HEK293T (cell line): ENCODE results near the gene RETREG2.

ENCODE experiments used
- BHLHE40 ChIP-seq: fragments of 450-650 bp; IDR thresholded peaks from 2 replicates; pipeline ENCODE4 v1.6.1; 2016; ENCODE audit warnings: mild to moderate bottlenecking, moderate library complexity, borderline replicate concordance
- FOXA1 ChIP-seq: fragments of 450-650 bp; IDR thresholded peaks from 2 replicates; pipeline ENCODE4 v1.6.1; 2016; ENCODE audit warnings: mild to moderate bottlenecking
- FOXK2 ChIP-seq: fragments of 450-650 bp; IDR thresholded peaks from 2 replicates; pipeline ENCODE4 v1.6.1; 2016; ENCODE audit warnings: mild to moderate bottlenecking
- FOXM1 ChIP-seq: fragments of 450-650 bp; IDR thresholded peaks from 2 replicates; pipeline ENCODE4 v1.6.1; 2017; ENCODE audit warnings: mild to moderate bottlenecking, borderline replicate concordance
- HDGF ChIP-seq: fragments of 450-650 bp; IDR thresholded peaks from 2 replicates; pipeline ENCODE4 v1.6.1; 2017; ENCODE audit warnings: antibody characterized with exemption, borderline replicate concordance
- LEF1 ChIP-seq: fragments of 450-650 bp; IDR thresholded peaks from 2 replicates; pipeline ENCODE4 v1.6.1; 2017; ENCODE audit warnings: mild to moderate bottlenecking, borderline replicate concordance
- SP1 ChIP-seq: fragments of 450-650 bp; IDR thresholded peaks from 2 replicates; pipeline ENCODE4 v1.6.1; 2017
- SUZ12 ChIP-seq: fragments of 450-650 bp; IDR thresholded peaks from 2 replicates; pipeline ENCODE4 v1.6.1; 2016; ENCODE audit warnings: mild to moderate bottlenecking
- ZNF384 ChIP-seq: fragments of 450-650 bp; IDR thresholded peaks from 2 replicates; pipeline ENCODE4 v1.6.1; 2016

GRCh38 chr2:219205981-219206327 is 27.9 kb downstream of the RETREG2 start:
- TF ChIP-seq FOXA1 (no peak), FOXK2 (no peak), LEF1 (no peak), ZNF384 (no peak), BHLHE40 (no peak), SP1 (no peak), HDGF (no peak), FOXM1 (no peak), SUZ12 (no peak)
